ENCODE measurements around the gene DCC. TPM values are rescaled to one million over a fixed set of nuclear protein-coding genes. Genes with fewer than 3 reads are reported as not detected.

Gene DCC
- total and polyA plus RNA-seq, 2 donors from 2014 or later = 3.9 TPM; not detected in 1

- DNase-seq (no peak), FAIRE-seq (no peak)
- H3K27me3 ChIP-seq (ENCODE audit: control insufficient read depth, insufficient read depth, low read length) = no peaks in the 10 kb centered on the region
- H3K27ac ChIP-seq (ENCODE audit: low read depth in 2 of 2, low read length in 2 of 2) = no peak overlapping the region
- no peaks in the 10 kb centered on the region for H3K36me3 ChIP-seq (ENCODE audit: control insufficient read depth in 2 of 3, insufficient read depth in 3 of 3, low read length in 3 of 3)
- H3K4me3 ChIP-seq (ENCODE audit: low read length in 3 of 3) = no peak overlapping the region
- no peak for TF ChIP-seq CTCF (IDR thresholded peaks at IDR 0.05; ENCODE audit: borderline replicate concordance, extremely low read depth, insufficient read depth)
- intact Hi-C loops (cut with DNase I) = no loop called here
- no peak overlapping the region for H3K9ac ChIP-seq (ENCODE audit: low read length in 3 of 3)
- no peaks in the 10 kb centered on the region for H3K4me1 ChIP-seq (ENCODE audit: control insufficient read depth in 2 of 3, insufficient read depth in 2 of 3, low read depth in 1 of 3, low read length in 3 of 3)
- H3K9me3 ChIP-seq (ENCODE audit: control insufficient read depth in 2 of 3, insufficient read depth in 1 of 3, low read length in 3 of 3) = peaks cover 0 to 5% (median 0%) of the 10 kb centered on the region in 3 donors
These were observed 794.7 kb downstream of the DCC start for GRCh38 chr18:53134711-53135110.

GRCh38 chr18:53135654-53136053, 795.7 kb downstream of the DCC start:
- no peak for TF ChIP-seq CTCF (IDR thresholded peaks at IDR 0.05; ENCODE audit: borderline replicate concordance, extremely low read depth, insufficient read depth)
- intact Hi-C loops (cut with DNase I) = no loop called here
- Histone ChIP-seq H3K9ac (ENCODE audit: low read length in 3 of 3) (no peak overlapping the region), H3K36me3 (ENCODE audit: control insufficient read depth in 2 of 3, insufficient read depth in 3 of 3, low read length in 3 of 3) (no peaks in the 10 kb centered on the region), H3K4me1 (ENCODE audit: control insufficient read depth in 2 of 3, insufficient read depth in 2 of 3, low read depth in 1 of 3, low read length in 3 of 3) (no peaks in the 10 kb centered on the region), H3K9me3 (ENCODE audit: control insufficient read depth in 2 of 3, insufficient read depth in 1 of 3, low read length in 3 of 3) (peaks cover 0 to 5% (median 0%) of the 10 kb centered on the region in 3 donors), H3K27me3 (ENCODE audit: control insufficient read depth, insufficient read depth, low read length) (no peaks in the 10 kb centered on the region), H3K27ac (ENCODE audit: low read depth in 2 of 2, low read length in 2 of 2) (no peak overlapping the region), H3K4me3 (ENCODE audit: low read length in 3 of 3) (no peak overlapping the region)
- no peak for DNase-seq
- no peak for FAIRE-seq

- no peaks in the 10 kb centered on the region for H3K27me3 ChIP-seq (ENCODE audit: control insufficient read depth, insufficient read depth, low read length)
- H3K9me3 ChIP-seq (ENCODE audit: control insufficient read depth in 2 of 3, insufficient read depth in 1 of 3, low read length in 3 of 3) = peaks cover 0 to 5% (median 0%) of the 10 kb centered on the region in 3 donors
- DNase-seq (no peak), FAIRE-seq (no peak)
- H3K9ac ChIP-seq (ENCODE audit: low read length in 3 of 3) = no peak overlapping the region
- intact Hi-C loops (cut with DNase I) = no loop called here
- no peak for TF ChIP-seq CTCF (IDR thresholded peaks at IDR 0.05; ENCODE audit: borderline replicate concordance, extremely low read depth, insufficient read depth)
- no peak overlapping the region for H3K4me3 ChIP-seq (ENCODE audit: low read length in 3 of 3)
- H3K4me1 ChIP-seq (ENCODE audit: control insufficient read depth in 2 of 3, insufficient read depth in 2 of 3, low read depth in 1 of 3, low read length in 3 of 3) = no peaks in the 10 kb centered on the region
- H3K27ac ChIP-seq (ENCODE audit: low read depth in 2 of 2, low read length in 2 of 2) = no peak overlapping the region
- no peaks in the 10 kb centered on the region for H3K36me3 ChIP-seq (ENCODE audit: control insufficient read depth in 2 of 3, insufficient read depth in 3 of 3, low read length in 3 of 3)
These were observed 799.9 kb downstream of the DCC start for GRCh38 chr18:53139746-53140500.

Measured in kidney (tissue), 14 donors.